CD4-positive, alpha-beta T cell (primary cell): ENCODE data around the gene ACTN1. TPM values are rescaled to one million over a fixed set of nuclear protein-coding genes. Genes with fewer than 3 reads are reported as not detected.

Experiments
- ATAC-seq: fragments of 200-7000 bp; cut with Tn5 transposase; one replicate; pipeline ENCODE4 v1.10.0; 2022; ENCODE audit warnings: mild to moderate bottlenecking; ENCODE audit not compliant: poor library complexity
- CTCF ChIA-PET: fragments of 350-600 bp; sonication (Branson Sonifier 250); formaldehyde crosslinking; loops from one replicate; lab custom pipeline; 2021; ENCODE audit warnings: antibody characterized with exemption, inconsistent platforms; lab: Charles Lee
- POLR2A ChIA-PET: fragments of 350-600 bp; sonication (Branson Sonifier 250); formaldehyde crosslinking; loops from one replicate; lab custom pipeline; 2021; ENCODE audit warnings: antibody characterized with exemption, inconsistent platforms; lab: Charles Lee
- DNase-seq, 14 experiments: peaks; one replicate each; pipeline ENCODE4 v3.0.0-alpha.2; 2013 to 2020; ENCODE audit warnings: mixed read lengths in 2 of 14
- H3K27ac ChIP-seq, 2 donors: one replicate each; pipeline versions ENCODE4 v1.5.1 to v1.7.0; 2013; ENCODE audit warnings: low read length in 2 of 2, low read depth in 1 of 2, mild to moderate bottlenecking in 1 of 2
- H3K27me3 ChIP-seq, 2 experiments: 1 replicate in 1 of 2; 2 replicates in 1 of 2; pipeline versions ENCODE4 v1.6.1 to v1.7.0; 2013; ENCODE audit warnings: low read length in 2 of 2, control low read depth in 1 of 2, mild to moderate bottlenecking in 1 of 2, moderate library complexity in 1 of 2; ENCODE audit not compliant: insufficient read depth in 2 of 2, control insufficient read depth in 1 of 2
- H3K36me3 ChIP-seq: one replicate; pipeline ENCODE4 v1.6.1; 2013; ENCODE audit warnings: low read length, control low read depth; ENCODE audit not compliant: insufficient read depth
- H3K4me1 ChIP-seq: one replicate; pipeline ENCODE4 v1.6.1; 2013; ENCODE audit warnings: low read length, control low read depth; ENCODE audit not compliant: insufficient read depth
- H3K4me3 ChIP-seq: one replicate; pipeline ENCODE4 v1.5.1; 2013; ENCODE audit warnings: mild to moderate bottlenecking, low read length, moderate library complexity
- H3K9me3 ChIP-seq, 2 experiments: 1 replicate in 1 of 2; 2 replicates in 1 of 2; pipeline versions ENCODE4 v1.6.1 to v1.7.0; 2013; ENCODE audit warnings: low read length in 2 of 2, mild to moderate bottlenecking in 2 of 2, control low read depth in 1 of 2, moderate library complexity in 1 of 2; ENCODE audit not compliant: control insufficient read depth in 1 of 2, insufficient read depth in 1 of 2
- H3K27ac Mint-ChIP-seq: one replicate; pipeline ENCODE4 v1.8.0; 2020; ENCODE audit warnings: mixed read lengths
- H3K27me3 Mint-ChIP-seq: one replicate; pipeline ENCODE4 v1.8.0; 2021; ENCODE audit warnings: mixed read lengths
- H3K36me3 Mint-ChIP-seq: one replicate; pipeline ENCODE4 v1.8.0; 2021; ENCODE audit warnings: low read depth, mixed read lengths
- H3K4me1 Mint-ChIP-seq: one replicate; pipeline ENCODE4 v1.8.0; 2021; ENCODE audit warnings: low read depth, mixed read lengths
- H3K4me3 Mint-ChIP-seq: one replicate; pipeline ENCODE4 v1.8.0; 2020; ENCODE audit warnings: mild to moderate bottlenecking, mixed read lengths
- H3K9me3 Mint-ChIP-seq: one replicate; pipeline ENCODE4 v1.8.0; 2020; ENCODE audit warnings: mixed read lengths
- intact Hi-C, 2 experiments: fragments of 100-400 bp; cut with DNase I in 1 of 2; cut with micrococcal nuclease in 1 of 2; formaldehyde crosslinking; loops; one replicate each; pipeline versions ENCODE4 v1.15.1 to v1.9.0; 2023 to 2025; cut with DNase I, micrococcal nuclease
- total RNA-seq, 174 experiments: library from RNA in 2 of 174; stranded (reverse) in 2 of 174; gene quantifications; one replicate each; pipeline ENCODE4 v1.2.3 and lab custom pipeline; 2021 to 2026
- TF ChIP-seq, protein P1 (sequence below): fragments of 200-600 bp; IDR thresholded peaks from one replicate; pipeline ENCODE4 v1.8.0; 2022; ENCODE audit warnings: antibody characterized with exemption, mild to moderate bottlenecking

The ACTN1 gene
- total RNA-seq, 2 experiments from 2014 or later, result 128 to 143 TPM

DNA sequence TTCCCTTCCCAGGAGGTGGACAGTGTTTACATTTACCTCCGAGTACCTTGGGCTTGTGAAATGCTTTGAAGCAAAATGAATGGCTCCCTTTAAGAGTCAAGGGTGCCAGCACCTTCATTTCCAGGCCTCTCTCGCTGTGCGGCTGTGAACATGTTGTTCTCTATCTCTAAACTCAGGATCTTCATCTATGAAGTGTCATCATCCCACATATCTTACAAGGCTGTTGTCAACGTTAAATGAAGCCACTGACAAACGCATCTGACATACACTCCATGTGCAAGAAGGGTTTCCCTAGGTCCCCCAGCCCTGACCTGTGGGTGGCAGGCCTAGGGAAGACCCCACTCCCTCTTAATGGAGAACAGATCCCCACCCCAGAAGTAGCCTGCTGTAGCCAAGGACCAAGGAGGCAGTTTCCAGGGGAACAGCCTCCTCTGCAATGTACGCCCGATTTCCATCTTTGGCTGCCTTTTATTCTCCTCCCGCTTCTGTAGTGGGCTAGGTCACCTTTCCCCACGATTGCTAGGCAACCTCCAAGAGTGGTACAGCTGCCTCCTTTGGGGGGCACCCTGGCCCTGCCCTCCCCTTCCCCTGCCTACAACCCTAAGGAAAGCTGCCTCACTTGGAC lies 7.6 kb downstream of the ACTN1 start:
- Histone ChIP-seq H3K36me3 (peaks cover 18% of the 10 kb centered on the region), H3K27ac (peak overlapping the region; percentile 89 to 94), H3K9me3 (peaks cover 0 to 5% of the 10 kb centered on the region in 2 experiments), H3K4me3 (no peak overlapping the region), H3K27me3 (no peaks in the 10 kb centered on the region), H3K4me1 (peaks cover 92% of the 10 kb centered on the region)
- TF ChIP-seq, protein P1, sequence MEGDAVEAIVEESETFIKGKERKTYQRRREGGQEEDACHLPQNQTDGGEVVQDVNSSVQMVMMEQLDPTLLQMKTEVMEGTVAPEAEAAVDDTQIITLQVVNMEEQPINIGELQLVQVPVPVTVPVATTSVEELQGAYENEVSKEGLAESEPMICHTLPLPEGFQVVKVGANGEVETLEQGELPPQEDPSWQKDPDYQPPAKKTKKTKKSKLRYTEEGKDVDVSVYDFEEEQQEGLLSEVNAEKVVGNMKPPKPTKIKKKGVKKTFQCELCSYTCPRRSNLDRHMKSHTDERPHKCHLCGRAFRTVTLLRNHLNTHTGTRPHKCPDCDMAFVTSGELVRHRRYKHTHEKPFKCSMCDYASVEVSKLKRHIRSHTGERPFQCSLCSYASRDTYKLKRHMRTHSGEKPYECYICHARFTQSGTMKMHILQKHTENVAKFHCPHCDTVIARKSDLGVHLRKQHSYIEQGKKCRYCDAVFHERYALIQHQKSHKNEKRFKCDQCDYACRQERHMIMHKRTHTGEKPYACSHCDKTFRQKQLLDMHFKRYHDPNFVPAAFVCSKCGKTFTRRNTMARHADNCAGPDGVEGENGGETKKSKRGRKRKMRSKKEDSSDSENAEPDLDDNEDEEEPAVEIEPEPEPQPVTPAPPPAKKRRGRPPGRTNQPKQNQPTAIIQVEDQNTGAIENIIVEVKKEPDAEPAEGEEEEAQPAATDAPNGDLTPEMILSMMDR, result no peak
- ATAC-seq, result no peak
- H3K36me3 Mint-ChIP-seq, result peaks cover 61% of the 10 kb centered on the region
- peak overlapping the region; percentile 59 for H3K4me3 Mint-ChIP-seq
- ChIA-PET POLR2A (no interaction called here), CTCF (no interaction called here)
- no peak for DNase-seq
- no peaks in the 10 kb centered on the region for H3K9me3 Mint-ChIP-seq
- peak overlapping the region; percentile 97 for H3K27ac Mint-ChIP-seq
- peaks cover 91% of the 10 kb centered on the region for H3K4me1 Mint-ChIP-seq
- H3K27me3 Mint-ChIP-seq, result no peaks in the 10 kb centered on the region
- intact Hi-C loops, result no loop called here

DNA sequence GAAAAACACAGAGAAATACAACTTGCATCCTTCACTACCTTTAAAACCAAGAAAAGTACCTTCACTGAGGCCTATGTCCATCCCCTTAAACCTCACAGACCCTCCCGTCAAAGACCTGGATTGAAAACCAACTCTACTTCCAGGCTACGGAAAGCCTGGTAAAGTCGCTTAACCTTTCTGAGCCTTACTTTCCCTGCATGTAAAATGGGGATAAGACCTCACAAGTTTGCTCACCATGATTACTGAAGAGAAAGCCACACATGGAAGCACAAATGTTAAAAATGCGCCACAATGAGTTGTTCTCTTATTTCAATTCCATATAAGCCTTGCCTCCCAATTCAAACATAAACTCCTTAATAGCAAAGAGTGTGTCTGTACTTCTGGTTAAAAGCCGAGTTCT lies 8.4 kb downstream of the ACTN1 start:
- DNase-seq, result no peak
- TF ChIP-seq, protein P1, result no peak
- Mint-ChIP-seq H3K27me3 (no peaks in the 10 kb centered on the region), H3K9me3 (no peaks in the 10 kb centered on the region), H3K4me1 (peaks cover 91% of the 10 kb centered on the region), H3K4me3 (peak overlapping the region; percentile 84), H3K27ac (peak overlapping the region; percentile 97), H3K36me3 (peaks cover 55% of the 10 kb centered on the region)
- Histone ChIP-seq H3K27me3 (no peaks in the 10 kb centered on the region), H3K4me1 (peaks cover 92% of the 10 kb centered on the region), H3K36me3 (peaks cover 17% of the 10 kb centered on the region), H3K27ac (peak overlapping the region; percentile 89 to 94), H3K4me3 (peak overlapping the region; percentile 17), H3K9me3 (peaks cover 0 to 5% of the 10 kb centered on the region in 2 experiments)
- POLR2A ChIA-PET, result interaction anchor here (1.0 to 4.6 kb wide), 8 partner anchors 9 to 42 kb away, joined by 3 to 37 read pairs (median 5); no protein-coding TSS in a partner anchor
- ATAC-seq, result no peak
- CTCF ChIA-PET, result no interaction called here
- intact Hi-C loops, result no loop called here

DNA sequence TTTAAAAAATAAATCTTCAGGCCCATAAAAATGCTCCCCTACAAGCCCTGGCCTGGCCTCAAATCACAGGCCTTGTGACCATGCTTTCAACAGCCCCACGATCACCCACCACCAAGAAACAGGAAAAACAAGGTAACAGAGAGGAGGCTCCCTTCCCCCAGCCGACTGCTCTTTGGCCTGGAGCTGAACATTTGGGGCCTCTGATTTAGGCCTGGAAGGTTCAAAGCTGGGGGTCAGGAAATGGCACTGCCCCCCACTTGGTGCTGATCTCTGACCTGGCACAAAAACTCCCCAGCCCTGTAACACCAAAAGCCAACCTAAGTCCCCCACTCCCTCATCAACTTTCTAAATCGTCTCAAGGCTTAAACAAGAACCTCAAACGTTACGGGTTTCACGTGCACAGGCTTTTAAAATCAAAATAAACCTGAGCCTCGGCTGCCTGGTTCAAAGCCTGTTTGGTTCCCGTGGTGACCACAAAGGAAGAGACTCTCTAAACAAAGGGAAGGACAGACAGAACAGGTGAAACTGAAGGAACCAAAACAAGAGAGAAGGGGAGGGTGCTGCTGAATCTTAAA lies 9.0 kb downstream of the ACTN1 start:
- H3K9me3 Mint-ChIP-seq, result no peaks in the 10 kb centered on the region
- peak overlapping the region; percentile 17 for H3K4me3 ChIP-seq
- ChIA-PET POLR2A (interaction anchor here (0.8 to 4.6 kb wide), 12 partner anchors 8 to 177 kb away, joined by 3 to 37 read pairs (median 4); partner anchors contain the start of gene ZFP36L1), CTCF (interaction anchor here (1.3 kb wide), 1 partner anchor 8 kb away, joined by 3 read pairs; no protein-coding TSS in a partner anchor)
- DNase-seq (peak; percentile 40 to 84 (median 58)), ATAC-seq (peak; percentile 63)
- peaks cover 0 to 5% of the 10 kb centered on the region in 2 experiments for H3K9me3 ChIP-seq
- H3K27ac ChIP-seq, result peak overlapping the region; percentile 89 to 94
- H3K4me3 Mint-ChIP-seq, result peak overlapping the region; percentile 84
- intact Hi-C loops, result no loop called here
- no peaks in the 10 kb centered on the region for H3K27me3 Mint-ChIP-seq
- peaks cover 91% of the 10 kb centered on the region for H3K4me1 Mint-ChIP-seq
- H3K4me1 ChIP-seq, result peaks cover 93% of the 10 kb centered on the region
- peaks cover 51% of the 10 kb centered on the region for H3K36me3 Mint-ChIP-seq
- H3K36me3 ChIP-seq, result peaks cover 15% of the 10 kb centered on the region
- peak overlapping the region; percentile 97 for H3K27ac Mint-ChIP-seq
- TF ChIP-seq, protein P1, result no peak
- H3K27me3 ChIP-seq, result no peaks in the 10 kb centered on the region
